HCT116 (cell line): ENCODE results near the gene AOPEP. TPM values are rescaled to one million over a fixed set of nuclear protein-coding genes. Genes with fewer than 3 reads are reported as not detected.

Experiments
- ATAC-seq: fragments of 200-7000 bp; cut with Tn5 transposase; 2 replicates; pipeline ENCODE4 v1.9.1; 2020; ENCODE audit warnings: mild to moderate bottlenecking, moderate library complexity
- BruUV-seq: library from RNA; stranded (reverse); fragments of 400-500 nt; replicated peaks from 2 replicates; lab custom pipeline; 2021; lab: Mats Ljungman, UMichigan
- CTCF ChIA-PET: fragments of 300-600 bp; sonication (Branson Sonifier 250); formaldehyde crosslinking; loops from one replicate; lab custom pipeline; 2021; ENCODE audit warnings: antibody characterized with exemption; lab: Charles Lee
- POLR2A ChIA-PET: fragments of 300-600, 350-600 bp; sonication (Branson Sonifier 250); formaldehyde crosslinking; loops from one replicate; lab custom pipeline; 2021; ENCODE audit warnings: antibody characterized with exemption; lab: Charles Lee
- RAD21 ChIA-PET, 2 experiments: fragments of 300-600 bp; sonication (Branson Sonifier 250); formaldehyde crosslinking; loops; one replicate each; lab custom pipeline; 2023; ENCODE audit warnings: low total read pairs in 2 of 2; ENCODE audit not compliant: uncharacterized antibody in 2 of 2, unreplicated experiment in 2 of 2, low non-redundant PET in 1 of 2; lab: Charles Lee
- DNase-seq: peaks from one replicate; pipeline ENCODE4 v3.0.0-alpha.2; 2010; ENCODE audit warnings: low read depth, low spot score
- H2AFZ ChIP-seq: fragments of 200-600 bp; shearing (Covaris generic), sonication (generic); 2 replicates; pipeline ENCODE4 v1.6.1; 2017; ENCODE audit warnings: low read depth, mixed run types, mixed read lengths, antibody characterized with exemption, low read length; ENCODE audit not compliant: poor library complexity, severe bottlenecking
- H3K27ac ChIP-seq: 2 replicates; pipeline ENCODE4 v1.5.1; 2012; ENCODE audit warnings: low read depth, low read length
- H3K27me3 ChIP-seq: fragments of 200-600 bp; sonication (generic); 2 replicates; pipeline ENCODE4 v1.6.1; 2016; ENCODE audit warnings: mixed run types, low read length, mixed read lengths; ENCODE audit not compliant: insufficient read depth
- H3K36me3 ChIP-seq, 2 experiments: fragments of 200-500 bp in 1 of 2; fragments of 200-600 bp in 1 of 2; sonication (Bioruptor generic) in 1 of 2; sonication (generic) in 1 of 2; 2 replicates each; pipeline versions ENCODE4 v1.5.1 to v1.6.1; 2014 to 2016; ENCODE audit warnings: low read length in 2 of 2, inconsistent platforms in 1 of 2, mixed read lengths in 1 of 2, mixed run types in 1 of 2; ENCODE audit not compliant: insufficient read depth in 2 of 2, control insufficient read depth in 1 of 2
- H3K4me1 ChIP-seq, 2 experiments: fragments of 200-600 bp in 1 of 2; sonication (generic) in 1 of 2; 2 replicates each; pipeline versions ENCODE4 v1.5.1 to v1.6.1; 2012 to 2017; ENCODE audit warnings: low read length in 2 of 2, inconsistent platforms in 1 of 2, mild to moderate bottlenecking in 1 of 2, mixed read lengths in 1 of 2, mixed run types in 1 of 2, moderate library complexity in 1 of 2; ENCODE audit not compliant: insufficient read depth in 2 of 2, control insufficient read depth in 1 of 2
- H3K4me2 ChIP-seq: fragments of 200-600 bp; sonication (generic); 2 replicates; pipeline ENCODE4 v1.6.1; 2017; ENCODE audit warnings: mixed run types, low read length, mixed read lengths
- H3K4me3 ChIP-seq, 2 experiments: fragments of 200-600 bp in 1 of 2; sonication (generic) in 1 of 2; replicated peaks in 1 of 2; 2 replicates each; pipeline ENCODE4 v1.5.1; 2011 to 2016; ENCODE audit warnings: low read length in 2 of 2, control low read depth in 1 of 2, low read depth in 1 of 2, mild to moderate bottlenecking in 1 of 2, mixed read lengths in 1 of 2, mixed run types in 1 of 2
- H3K79me2 ChIP-seq: fragments of 200-600 bp; sonication (generic); 2 replicates; pipeline ENCODE4 v1.6.1; 2017; ENCODE audit warnings: mild to moderate bottlenecking, mixed run types, low read length, moderate library complexity, mixed read lengths; ENCODE audit not compliant: insufficient read depth
- H3K9ac ChIP-seq: fragments of 200-600 bp; sonication (generic); 2 replicates; pipeline ENCODE4 v1.6.1; 2016; ENCODE audit warnings: low read length, mixed read lengths
- H3K9me2 ChIP-seq: fragments of 200-600 bp; sonication (generic), shearing (Covaris generic); 2 replicates; pipeline ENCODE4 v1.6.1; 2017; ENCODE audit warnings: mixed run types, mild to moderate bottlenecking, moderate library complexity; ENCODE audit not compliant: insufficient read depth
- H3K9me3 ChIP-seq, 2 experiments: fragments of 200-500 bp in 1 of 2; fragments of 200-600 bp in 1 of 2; sonication (Bioruptor generic) in 1 of 2; sonication (generic) in 1 of 2; 2 replicates each; pipeline ENCODE4 v1.6.1; 2014 to 2017; ENCODE audit warnings: low read length in 2 of 2, mixed read lengths in 2 of 2, inconsistent platforms in 1 of 2, low read depth in 1 of 2, mild to moderate bottlenecking in 1 of 2, mixed run types in 1 of 2, moderate library complexity in 1 of 2; ENCODE audit not compliant: control insufficient read depth in 1 of 2, insufficient read depth in 1 of 2
- H4K20me1 ChIP-seq: fragments of 200-600 bp; sonication (generic), shearing (Covaris generic); 2 replicates; pipeline ENCODE4 v1.6.1; 2017; ENCODE audit warnings: mixed run types, mild to moderate bottlenecking, moderate library complexity; ENCODE audit not compliant: insufficient read depth
- CBX3 ChIP-seq: IDR thresholded peaks from 2 replicates; pipeline ENCODE4 v1.6.1; 2012; ENCODE audit warnings: low read depth
- EZH2 ChIP-seq: fragments of 200-600 bp; sonication (generic); IDR thresholded peaks from 2 replicates; pipeline ENCODE4 v1.6.1; 2017; ENCODE audit warnings: antibody characterized with exemption, mixed run types
- FOSL1 ChIP-seq: IDR thresholded peaks from 2 replicates; pipeline ENCODE4 v1.6.1; 2012; ENCODE audit warnings: low read depth
- MAX ChIP-seq: IDR thresholded peaks from 2 replicates; pipeline ENCODE4 v1.6.1; 2012
- POLR2A ChIP-seq: IDR thresholded peaks from 2 replicates; pipeline ENCODE4 v1.7.0; 2011; ENCODE audit warnings: borderline replicate concordance; ENCODE audit not compliant: insufficient read depth, insufficient read length; ENCODE audit errors: extremely low read depth
- RAD21 ChIP-seq: IDR thresholded peaks from 2 replicates; pipeline ENCODE4 v1.6.1; 2012; ENCODE audit warnings: low read depth, mild to moderate bottlenecking
- REST ChIP-seq: IDR thresholded peaks from 2 replicates; pipeline ENCODE4 v1.6.1; 2012; ENCODE audit warnings: low read depth
- SIN3A ChIP-seq: IDR thresholded peaks from 2 replicates; pipeline ENCODE4 v1.6.1; 2012; ENCODE audit warnings: low read depth
- SRF ChIP-seq: IDR thresholded peaks from 2 replicates; pipeline ENCODE4 v1.6.1; 2012; ENCODE audit warnings: low read depth
- TCF7L2 ChIP-seq: IDR thresholded peaks from 2 replicates; pipeline ENCODE4 v1.7.0; 2011; ENCODE audit warnings: borderline replicate concordance, inconsistent platforms; ENCODE audit not compliant: insufficient read depth, insufficient read length; ENCODE audit errors: extremely low read depth
- YY1 ChIP-seq: IDR thresholded peaks from 2 replicates; pipeline ENCODE4 v1.6.1; 2011; ENCODE audit warnings: low read length, low read depth, moderate library complexity, mild to moderate bottlenecking; ENCODE audit not compliant: insufficient replicate concordance; ENCODE audit errors: extremely low read depth
- ZFX ChIP-seq: fragments of 450-650 bp; IDR thresholded peaks from 2 replicates; pipeline ENCODE4 v1.6.1; 2017
- ZNF274 ChIP-seq: fragments of 200-500 bp; sonication (Bioruptor generic); IDR thresholded peaks from 2 replicates; pipeline ENCODE4 v1.6.1; 2014; ENCODE audit warnings: mild to moderate bottlenecking, low read depth, low read length, inconsistent platforms
- intact Hi-C: fragments of 100-400 bp; cut with micrococcal nuclease; formaldehyde crosslinking; loops from 2 replicates; pipeline ENCODE4 v1.10.0; 2022
- total RNA-seq: library from RNA; stranded (reverse); gene quantifications from one replicate; pipeline ENCODE4 v1.2.1, GENCODE V29; 2021; ENCODE audit not compliant: unreplicated experiment
- TF ChIP-seq, protein P1 (sequence below): IDR thresholded peaks from 2 replicates; pipeline ENCODE4 v1.6.1; 2012
- TF ChIP-seq, protein P2 (sequence below), 3 experiments: fragments of 200-600 bp in 1 of 3; sonication (generic) in 1 of 3; IDR thresholded peaks in 2 of 3; conservative IDR thresholded peaks in 1 of 3; 2 replicates each; pipeline ENCODE4 v1.5.1; 2012 to 2017; ENCODE audit warnings: low read depth in 2 of 3, low read length in 2 of 3, antibody characterized with exemption in 1 of 3, borderline replicate concordance in 1 of 3, control low read depth in 1 of 3, mild to moderate bottlenecking in 1 of 3, mixed read lengths in 1 of 3, mixed run types in 1 of 3, moderate library complexity in 1 of 3; ENCODE audit not compliant: insufficient read depth in 1 of 3

The AOPEP gene
- total RNA-seq, 1 experiment from 2014 or later, result 15.1 TPM

GRCh38 chr9:94720846-94721549, 5.5 kb upstream of the AOPEP start:
- Histone ChIP-seq H3K36me3 (no peaks in the 10 kb centered on the region), H3K9me3 (no peaks in the 10 kb centered on the region; a peak in 1 of 4 replicates), H3K4me1 (peaks cover 0 to 13% of the 10 kb centered on the region in 2 experiments; a peak in 2 of 4 replicates), H3K27me3 (no peaks in the 10 kb centered on the region), H2AFZ (peak overlapping the region; percentile 78), H3K4me2 (no peak overlapping the region), H3K27ac (no peak overlapping the region), H3K4me3 (no peak overlapping the region), H3K9ac (no peak overlapping the region), H4K20me1 (no peaks in the 10 kb centered on the region), H3K79me2 (no peaks in the 10 kb centered on the region), H3K9me2 (no peaks in the 10 kb centered on the region)
- RAD21 ChIA-PET, result no interaction called here
- ATAC-seq (no peak), DNase-seq (no peak)
- CTCF ChIA-PET, result no interaction called here
- no peak for TF ChIP-seq ZNF274
- TF ChIP-seq, protein P1, sequence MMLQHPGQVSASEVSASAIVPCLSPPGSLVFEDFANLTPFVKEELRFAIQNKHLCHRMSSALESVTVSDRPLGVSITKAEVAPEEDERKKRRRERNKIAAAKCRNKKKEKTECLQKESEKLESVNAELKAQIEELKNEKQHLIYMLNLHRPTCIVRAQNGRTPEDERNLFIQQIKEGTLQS, result no peak
- TF ChIP-seq, protein P2, sequence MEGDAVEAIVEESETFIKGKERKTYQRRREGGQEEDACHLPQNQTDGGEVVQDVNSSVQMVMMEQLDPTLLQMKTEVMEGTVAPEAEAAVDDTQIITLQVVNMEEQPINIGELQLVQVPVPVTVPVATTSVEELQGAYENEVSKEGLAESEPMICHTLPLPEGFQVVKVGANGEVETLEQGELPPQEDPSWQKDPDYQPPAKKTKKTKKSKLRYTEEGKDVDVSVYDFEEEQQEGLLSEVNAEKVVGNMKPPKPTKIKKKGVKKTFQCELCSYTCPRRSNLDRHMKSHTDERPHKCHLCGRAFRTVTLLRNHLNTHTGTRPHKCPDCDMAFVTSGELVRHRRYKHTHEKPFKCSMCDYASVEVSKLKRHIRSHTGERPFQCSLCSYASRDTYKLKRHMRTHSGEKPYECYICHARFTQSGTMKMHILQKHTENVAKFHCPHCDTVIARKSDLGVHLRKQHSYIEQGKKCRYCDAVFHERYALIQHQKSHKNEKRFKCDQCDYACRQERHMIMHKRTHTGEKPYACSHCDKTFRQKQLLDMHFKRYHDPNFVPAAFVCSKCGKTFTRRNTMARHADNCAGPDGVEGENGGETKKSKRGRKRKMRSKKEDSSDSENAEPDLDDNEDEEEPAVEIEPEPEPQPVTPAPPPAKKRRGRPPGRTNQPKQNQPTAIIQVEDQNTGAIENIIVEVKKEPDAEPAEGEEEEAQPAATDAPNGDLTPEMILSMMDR (IDR thresholded peaks at IDR 0.05 in 2 of 3, conservative IDR thresholded peaks at IDR 0.05 in 1 of 3; ENCODE audit: borderline replicate concordance in 1 of 3, insufficient read depth in 1 of 3, low read depth in 2 of 3, low read length in 2 of 3), result no peak
- no peak for TF ChIP-seq EZH2
- no peak for TF ChIP-seq TCF7L2
- TF ChIP-seq REST, result no peak
- TF ChIP-seq CBX3, result no peak
- no peak for TF ChIP-seq ZFX
- TF ChIP-seq SIN3A, result no peak
- no peak for TF ChIP-seq RAD21
- no peak for TF ChIP-seq POLR2A
- TF ChIP-seq SRF, result no peak
- TF ChIP-seq MAX, result no peak
- no peak for TF ChIP-seq FOSL1
- TF ChIP-seq YY1, result no peak
- intact Hi-C loops, result no loop called here
- BruUV-seq, result no TSS peak
- POLR2A ChIA-PET, result no interaction called here
